Chondrocyte (in vitro differentiated cells): Measurements from ENCODE around the gene LOXL4. TPM values are rescaled to one million over a fixed set of nuclear protein-coding genes. Genes with fewer than 3 reads are reported as not detected.

Experiments
- DNase-seq: peaks from one replicate; pipeline ENCODE4 v3.0.0; 2021; ENCODE audit warnings: mixed read lengths, low spot score
- H3K27ac Mint-ChIP-seq: one replicate; pipeline ENCODE4 v1.8.0; 2021; ENCODE audit warnings: mild to moderate bottlenecking, moderate library complexity, mixed read lengths; ENCODE audit not compliant: unreplicated experiment
- H3K27me3 Mint-ChIP-seq: 2 replicates; pipeline ENCODE4 v1.8.0; 2021; ENCODE audit warnings: low read depth, mixed read lengths
- H3K36me3 Mint-ChIP-seq: 2 replicates; pipeline ENCODE4 v1.8.0; 2021; ENCODE audit warnings: low read depth, mixed read lengths
- H3K4me1 Mint-ChIP-seq: 2 replicates; pipeline ENCODE4 v1.8.0; 2021; ENCODE audit warnings: low read depth, mild to moderate bottlenecking, mixed read lengths
- H3K4me3 Mint-ChIP-seq: one replicate; pipeline ENCODE4 v1.8.0; 2021; ENCODE audit warnings: mild to moderate bottlenecking, moderate library complexity, mixed read lengths; ENCODE audit not compliant: unreplicated experiment
- H3K9me3 Mint-ChIP-seq: 2 replicates; pipeline ENCODE4 v1.8.0; 2021; ENCODE audit warnings: low read depth, mixed read lengths
- CTCF ChIP-seq: fragments of 200-600 bp; sonication (generic); IDR thresholded peaks from 2 replicates; pipeline ENCODE4 v1.5.0; 2021; ENCODE audit warnings: antibody characterized with exemption, mild to moderate bottlenecking, moderate library complexity
- total RNA-seq: library from RNA; stranded (reverse); gene quantifications from 3 replicates; pipeline ENCODE4 v1.2.1, GENCODE V29; 2021

The LOXL4 gene
- total RNA-seq, 1 donor from 2014 or later, result 1.7 TPM

GRCh38 chr10:98272656-98273055, 4.7 kb upstream of the LOXL4 start:
- Mint-ChIP-seq H3K36me3 (no peaks in the 10 kb centered on the region), H3K4me3 (no peak overlapping the region), H3K27ac (no peak overlapping the region), H3K4me1 (peaks cover 33% of the 10 kb centered on the region), H3K27me3 (peaks cover 15% of the 10 kb centered on the region), H3K9me3 (no peaks in the 10 kb centered on the region)
- DNase-seq, result no peak
- TF ChIP-seq CTCF, result no peak

GRCh38 chr10:98272245-98272644, 4.3 kb upstream of the LOXL4 start:
- no peak overlapping the region for H3K4me3 Mint-ChIP-seq
- no peak for DNase-seq
- H3K36me3 Mint-ChIP-seq, result no peaks in the 10 kb centered on the region
- peaks cover 33% of the 10 kb centered on the region for H3K4me1 Mint-ChIP-seq
- peaks cover 15% of the 10 kb centered on the region for H3K27me3 Mint-ChIP-seq
- H3K27ac Mint-ChIP-seq, result no peak overlapping the region
- TF ChIP-seq CTCF, result no peak
- no peaks in the 10 kb centered on the region for H3K9me3 Mint-ChIP-seq

- Mint-ChIP-seq H3K36me3 (no peaks in the 10 kb centered on the region), H3K27me3 (peaks cover 15% of the 10 kb centered on the region), H3K4me3 (no peak overlapping the region), H3K4me1 (peaks cover 42% of the 10 kb centered on the region), H3K9me3 (no peaks in the 10 kb centered on the region), H3K27ac (no peak overlapping the region)
- no peak for DNase-seq
- TF ChIP-seq CTCF, result no peak
Measured at GRCh38 chr10:98270786-98271185, 2.8 kb upstream of the LOXL4 start.

- no peak for DNase-seq
- no peaks in the 10 kb centered on the region for H3K9me3 Mint-ChIP-seq
- no peak overlapping the region for H3K27ac Mint-ChIP-seq
- H3K36me3 Mint-ChIP-seq, result no peaks in the 10 kb centered on the region
- peaks cover 11% of the 10 kb centered on the region for H3K27me3 Mint-ChIP-seq
- TF ChIP-seq CTCF, result no peak
- no peak overlapping the region for H3K4me3 Mint-ChIP-seq
- H3K4me1 Mint-ChIP-seq, result peaks cover 42% of the 10 kb centered on the region
Measured at GRCh38 chr10:98270073-98270740, 2.2 kb upstream of the LOXL4 start.

GRCh38 chr10:98269435-98269912, 1.5 kb upstream of the LOXL4 start:
- H3K4me1 Mint-ChIP-seq, result peaks cover 42% of the 10 kb centered on the region
- H3K9me3 Mint-ChIP-seq, result no peaks in the 10 kb centered on the region
- TF ChIP-seq CTCF, result no peak
- H3K27ac Mint-ChIP-seq, result peak overlapping the region; percentile 85
- no peaks in the 10 kb centered on the region for H3K36me3 Mint-ChIP-seq
- no peak overlapping the region for H3K4me3 Mint-ChIP-seq
- no peak for DNase-seq
- peaks cover 8% of the 10 kb centered on the region for H3K27me3 Mint-ChIP-seq
